GM19328 (cell line): ENCODE measurements around the gene OMG.
"Not testable (repeated sequence)": the region's sequence is repeated elsewhere in the genome, so short reads cannot be mapped to it uniquely, and the experiment has no call there.

Source experiments
- ATAC-seq: cut with Tn5 transposase; IDR thresholded peaks from one replicate; pipeline ENCODE4 v1.9.1; 2021; ENCODE audit warnings: mild to moderate bottlenecking, moderate library complexity; ENCODE audit not compliant: unreplicated experiment

OMG gene

DNA sequence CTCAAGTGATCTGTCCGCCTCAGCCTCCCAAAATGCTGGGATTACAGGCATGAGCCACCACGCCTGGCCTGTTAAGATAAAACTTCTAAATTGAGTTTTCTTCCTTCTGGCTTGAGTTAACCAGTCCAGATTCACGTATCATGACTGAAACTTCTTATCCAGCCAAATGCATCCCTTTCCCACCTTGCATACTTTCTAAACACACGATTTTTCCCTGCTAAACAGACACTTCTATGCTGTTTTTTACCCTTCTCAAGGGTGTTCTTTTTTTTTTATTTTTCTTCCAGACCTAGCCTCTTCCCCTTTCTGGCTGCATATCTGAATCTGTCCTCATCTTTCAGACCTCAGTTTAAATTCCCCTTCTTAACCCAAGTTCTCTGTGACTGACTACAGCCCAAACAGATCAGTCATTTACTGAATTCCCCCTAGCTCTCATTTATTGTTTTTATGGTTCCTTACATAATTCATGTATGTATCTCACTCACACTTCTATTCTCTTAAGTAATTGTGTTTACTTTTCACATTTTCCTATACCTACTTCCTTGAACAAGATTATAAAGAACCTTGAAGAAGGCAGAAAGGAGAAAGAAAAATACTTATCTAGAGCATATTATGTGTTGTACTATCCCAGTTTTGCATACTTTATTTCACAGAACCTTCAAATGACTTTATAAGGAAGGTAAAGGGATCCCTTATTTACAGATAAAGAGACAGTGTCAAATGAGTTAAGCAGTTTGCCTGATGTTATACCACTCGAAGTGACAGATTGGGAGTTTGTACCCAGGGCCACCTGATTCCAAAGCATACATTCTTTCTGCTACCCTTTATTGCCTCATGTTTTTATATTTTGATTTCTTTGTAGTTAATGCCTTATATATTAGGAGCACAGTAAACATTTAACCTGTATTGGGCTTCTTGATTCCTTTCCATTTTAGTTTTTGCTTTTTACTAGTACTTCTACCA is 11.6 kb upstream of the OMG start:
- ATAC-seq, result no peak

DNA sequence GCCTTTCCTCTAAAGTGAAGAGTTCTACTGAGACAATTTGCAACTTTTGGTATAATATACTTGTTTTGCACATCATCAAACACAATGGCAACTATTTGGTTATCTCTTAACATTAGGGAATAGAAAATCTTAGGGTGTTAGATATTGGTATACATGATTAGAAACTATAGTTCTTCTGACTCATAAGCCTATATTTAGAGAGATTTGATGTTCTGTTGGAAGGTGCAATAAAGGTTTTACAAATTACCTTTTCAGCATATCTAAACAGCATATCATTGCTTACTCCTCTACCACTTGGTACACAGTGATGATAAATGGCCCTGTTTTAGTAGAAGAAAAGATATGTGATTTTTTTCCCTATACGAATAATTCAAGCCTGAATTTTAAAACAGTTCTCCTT is 10.6 kb upstream of the OMG start:
- ATAC-seq, result no peak

DNA sequence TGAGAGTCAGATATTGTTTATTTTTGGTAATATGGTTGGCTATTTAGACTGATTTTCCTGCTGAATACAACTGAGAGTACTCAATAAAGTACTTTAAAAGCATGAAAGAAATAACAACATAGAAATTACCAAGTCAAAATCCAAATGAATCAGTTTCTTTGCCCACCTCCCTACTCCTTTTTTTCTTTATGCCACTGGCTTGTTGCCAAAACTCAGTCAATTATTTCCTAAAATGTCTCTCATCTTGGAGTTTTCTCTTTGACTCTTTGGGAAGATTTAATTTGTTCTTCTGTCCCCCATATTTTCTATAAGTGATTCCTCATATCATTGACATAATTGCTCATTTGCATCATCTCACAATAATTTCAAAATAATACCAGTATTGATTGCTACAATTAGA is 2.6 kb upstream of the OMG start:
- no peak for ATAC-seq

DNA sequence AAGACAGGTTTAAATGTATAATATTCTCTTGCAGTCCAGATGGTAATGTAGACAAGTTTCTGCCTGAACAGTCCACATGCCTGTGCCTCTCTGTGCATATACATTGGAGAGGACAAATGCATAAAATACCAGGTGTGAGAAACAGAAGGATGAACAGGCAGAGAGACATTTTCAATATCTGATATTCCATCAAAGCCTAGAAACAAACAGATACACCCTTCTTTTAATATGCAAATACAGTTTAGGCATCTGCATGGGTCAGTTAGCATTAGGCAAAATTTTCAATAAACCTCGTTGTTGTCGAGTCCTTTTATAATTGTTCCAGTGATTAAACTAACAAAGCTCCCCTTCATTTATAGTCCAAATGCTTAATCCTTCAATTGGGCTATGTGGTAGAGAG is 897 bp downstream of the OMG start:
- no peak for ATAC-seq

DNA sequence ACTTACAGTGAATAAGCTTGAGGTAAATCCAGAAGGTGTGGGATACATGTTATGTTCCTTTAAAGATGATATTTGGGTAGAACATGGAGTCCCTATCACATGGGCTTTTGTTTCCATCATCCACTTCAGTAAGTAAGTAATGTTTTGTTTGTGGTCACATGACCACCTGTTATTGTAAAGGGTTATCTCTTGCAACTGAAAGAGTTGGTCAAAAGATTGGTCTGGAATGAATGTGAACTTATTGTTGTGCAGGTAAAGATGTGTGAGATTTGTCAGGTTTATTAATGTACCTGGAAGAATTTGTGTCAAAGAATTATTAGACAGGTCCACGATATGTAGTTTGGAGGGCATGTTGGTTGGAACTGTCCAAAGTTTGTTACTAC is 1.6 kb downstream of the OMG start:
- ATAC-seq, result no peak

DNA sequence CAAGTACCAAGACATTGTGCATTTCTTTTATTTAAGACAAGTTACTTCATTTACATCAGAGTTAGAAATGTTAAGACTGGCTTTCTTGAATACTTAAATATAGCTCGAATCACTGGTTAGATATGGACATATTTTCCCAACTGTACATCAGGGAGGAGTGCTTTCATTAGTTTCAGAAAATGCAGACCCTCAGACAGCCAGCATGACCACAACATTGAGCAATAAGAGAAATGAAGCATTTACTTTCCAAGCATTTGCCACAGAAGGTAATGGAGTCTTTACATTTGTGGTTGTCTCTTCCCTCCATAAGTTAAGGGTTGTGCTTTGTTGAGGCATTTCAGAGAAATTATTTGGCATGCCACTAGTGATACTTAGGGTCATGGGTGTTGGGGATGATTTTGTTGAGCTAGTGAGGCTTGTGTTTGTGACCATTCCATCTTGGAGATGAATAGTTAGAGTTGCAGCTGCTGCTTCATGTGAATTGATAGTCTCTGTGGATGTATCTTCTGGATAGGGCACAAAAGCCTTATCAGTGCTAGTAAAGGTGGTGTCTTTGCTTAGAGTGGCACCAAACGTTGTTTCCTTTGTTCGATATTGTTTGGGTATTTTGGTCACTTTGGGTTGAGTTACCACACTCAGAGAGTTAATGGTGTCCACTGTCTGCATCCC is 2.1 kb downstream of the OMG start:
- no peak for ATAC-seq

DNA sequence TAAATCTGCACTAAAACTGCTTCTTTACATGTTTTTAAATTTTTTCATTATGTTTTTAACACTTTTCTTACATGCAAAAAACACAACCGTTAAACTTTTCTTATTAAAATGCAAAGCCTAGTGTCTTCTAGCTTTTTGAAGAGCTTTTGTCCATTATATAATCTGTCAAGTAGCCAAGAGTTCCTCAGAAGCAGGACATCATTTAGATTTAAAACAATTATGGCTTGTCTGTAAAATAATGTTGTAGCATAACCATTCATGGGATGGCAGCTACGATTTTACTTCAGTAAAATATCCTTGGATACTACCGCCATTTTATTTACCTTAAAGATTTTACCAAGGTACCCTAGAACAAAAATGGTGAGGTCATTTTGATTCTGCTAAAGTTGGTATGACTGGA is 2.8 kb downstream of the OMG start:
- no peak for ATAC-seq

DNA sequence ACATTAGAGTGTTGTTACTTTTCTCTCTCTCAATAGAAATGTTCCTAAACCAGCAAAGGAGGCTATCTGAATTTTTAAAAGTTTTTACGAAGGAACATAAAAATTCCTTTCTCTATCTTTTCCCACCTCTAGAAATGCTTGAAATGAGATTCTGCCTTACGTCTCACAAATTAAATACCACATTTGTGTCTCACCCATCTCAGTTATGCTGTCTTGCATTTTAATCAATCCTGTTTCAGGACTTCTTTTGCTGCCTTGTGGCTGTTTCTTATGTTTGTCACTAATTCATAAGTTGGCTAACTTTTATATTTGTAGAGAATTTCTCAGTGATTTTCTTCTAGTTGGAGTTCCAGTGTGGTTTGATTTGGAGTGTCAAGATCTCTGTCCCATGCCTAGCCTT is 3.5 kb downstream of the OMG start:
- no peak for ATAC-seq

DNA sequence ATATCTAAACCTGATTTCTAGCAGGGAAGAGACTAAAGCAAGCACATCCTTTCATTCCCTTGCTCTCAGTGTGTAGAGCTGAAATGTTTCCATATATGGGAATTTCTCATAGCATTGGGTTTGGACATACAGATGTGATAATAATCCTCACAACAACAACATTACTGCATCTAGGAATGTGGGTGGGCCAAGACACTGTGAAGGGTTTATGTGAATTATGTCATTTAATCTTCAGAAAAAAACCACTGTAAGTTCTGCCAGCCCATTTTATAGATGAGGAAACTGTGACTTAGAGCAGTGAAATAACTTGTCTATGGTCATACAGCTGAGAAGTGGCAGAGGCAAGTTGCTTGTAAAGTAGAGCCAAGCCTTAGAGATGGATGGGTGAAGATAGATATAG is 5.2 kb downstream of the OMG start:
- ATAC-seq, result no peak

DNA sequence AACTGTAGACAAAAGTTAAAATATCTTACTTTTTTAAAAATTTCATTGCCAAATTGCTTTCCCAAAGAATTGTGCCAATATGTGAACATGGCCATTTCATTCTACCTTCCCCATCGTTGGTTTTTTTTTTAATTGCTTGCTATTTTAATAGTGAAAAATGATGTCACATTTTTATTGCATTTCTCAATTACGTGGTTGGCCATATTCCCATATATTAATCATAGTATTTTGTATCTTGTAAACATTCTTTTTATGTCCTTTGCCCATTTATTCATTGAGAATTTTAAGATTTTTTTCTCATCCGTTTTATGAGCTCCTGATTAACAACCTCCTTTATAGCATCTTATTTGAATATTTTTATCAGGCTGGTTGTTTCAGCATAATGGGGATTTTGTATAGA is 7.2 kb downstream of the OMG start:
- ATAC-seq, result no peak

DNA sequence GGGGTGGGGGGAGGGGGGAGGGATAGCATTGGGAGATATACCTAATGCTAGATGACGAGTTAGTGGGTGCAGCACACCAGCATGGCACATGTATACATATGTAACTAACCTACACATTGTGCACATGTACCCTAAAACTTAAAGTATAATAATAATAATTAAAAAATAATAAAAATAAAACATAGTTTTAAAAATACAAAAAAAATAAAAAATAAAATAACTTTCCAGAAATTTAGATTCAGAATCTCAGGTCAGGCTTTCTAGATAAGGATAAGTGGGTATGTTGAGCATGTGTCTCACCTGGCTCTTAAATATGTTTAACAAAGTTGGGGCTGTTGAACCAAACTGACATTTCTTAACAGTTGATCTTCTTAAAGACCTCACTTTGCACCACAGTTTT is 9.1 kb downstream of the OMG start:
- ATAC-seq, result not testable (repeated sequence)

DNA sequence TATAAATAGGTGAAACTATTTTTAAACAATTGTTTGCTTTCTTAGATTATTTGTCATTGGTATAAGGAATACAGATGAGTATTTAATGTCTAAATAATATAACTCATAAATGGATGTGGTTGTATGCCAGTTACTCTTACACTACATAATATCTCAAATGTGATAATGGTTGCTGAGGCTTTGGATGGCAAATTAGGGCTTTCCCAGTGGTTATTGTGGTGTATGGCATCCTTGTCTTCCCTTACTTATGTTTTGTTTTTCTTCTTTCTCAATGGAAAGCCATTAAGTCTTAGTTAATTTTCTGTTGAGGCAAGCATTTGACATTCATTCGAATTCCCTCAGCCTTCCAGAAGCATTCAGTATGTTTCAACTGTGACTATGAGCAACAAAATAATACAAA is 10.5 kb downstream of the OMG start:
- no peak for ATAC-seq

DNA sequence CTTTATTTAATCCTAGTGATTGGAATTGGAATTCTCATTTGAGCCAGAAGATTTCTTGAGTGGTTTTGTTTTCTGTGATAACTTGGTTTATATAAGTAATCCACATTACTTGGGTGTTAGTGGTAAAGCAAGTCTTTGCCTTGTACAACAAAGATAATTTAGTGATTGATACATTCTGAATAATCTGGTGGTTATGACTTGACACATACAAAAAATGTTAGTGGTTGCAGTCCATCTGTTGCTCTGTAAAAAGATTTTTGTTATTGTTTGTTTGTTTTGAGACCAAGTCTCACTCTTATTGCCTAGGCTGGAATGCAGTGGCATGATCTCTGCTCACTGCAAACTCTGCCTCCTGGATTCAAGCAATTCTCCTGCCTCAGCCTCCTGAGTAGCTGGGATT is 13.2 kb downstream of the OMG start:
- no peak for ATAC-seq

DNA sequence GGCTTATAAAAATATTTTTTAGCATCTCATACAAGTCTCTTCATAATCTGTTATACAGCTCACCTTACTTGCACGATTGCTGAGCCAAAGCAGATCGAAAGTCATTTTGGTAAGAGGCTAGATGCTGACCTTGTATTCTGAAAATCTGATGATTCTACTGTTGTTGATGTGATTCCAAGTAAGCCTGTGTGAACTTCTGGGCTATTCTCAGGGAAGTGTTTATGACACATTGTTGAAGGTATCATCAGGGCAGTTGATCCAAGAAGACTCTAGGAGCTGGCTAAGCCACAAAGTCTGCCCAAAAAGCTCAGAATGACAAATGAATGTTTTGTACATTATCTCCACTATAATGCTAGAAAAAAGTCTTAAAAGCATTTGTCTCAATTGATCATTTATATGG is 16.0 kb downstream of the OMG start:
- no peak for ATAC-seq

DNA sequence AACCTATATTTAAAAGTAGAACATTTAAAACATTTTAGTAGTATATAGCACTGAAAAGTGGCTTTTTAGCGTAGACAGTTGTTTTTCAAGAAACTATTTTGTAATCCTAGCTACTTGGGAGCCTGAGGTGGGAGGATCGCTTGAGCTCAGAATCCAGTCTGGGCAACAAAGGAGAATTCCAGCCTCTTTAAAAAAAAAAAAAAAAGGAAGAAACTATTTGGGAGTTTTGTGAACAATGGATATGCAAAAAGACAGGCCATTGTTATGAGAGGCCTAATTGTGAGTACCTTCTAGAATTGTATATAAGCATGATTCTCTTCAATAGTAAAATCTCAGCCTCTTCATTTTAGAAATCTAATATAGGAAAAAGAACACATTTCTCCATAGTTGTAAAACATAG is 17.6 kb downstream of the OMG start:
- ATAC-seq, result no peak

DNA sequence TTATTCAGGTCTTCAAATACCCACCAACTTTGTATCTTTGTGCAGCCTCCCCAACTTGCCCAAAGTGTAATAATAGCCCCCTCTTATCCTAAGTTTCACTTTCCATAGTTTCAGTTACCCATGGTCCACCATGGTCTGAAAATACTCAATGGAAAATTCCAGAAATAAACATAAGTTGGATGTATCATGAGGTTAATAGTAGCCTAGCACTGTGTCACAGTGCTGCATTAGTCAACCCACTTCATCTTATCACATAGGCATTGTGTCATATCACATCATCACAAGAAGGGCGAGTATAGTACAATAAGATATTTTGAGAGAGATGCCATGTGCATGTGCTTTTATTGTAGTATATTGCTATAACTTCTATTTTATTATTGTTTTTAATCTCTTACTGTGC is 21.9 kb downstream of the OMG start:
- no peak for ATAC-seq

DNA sequence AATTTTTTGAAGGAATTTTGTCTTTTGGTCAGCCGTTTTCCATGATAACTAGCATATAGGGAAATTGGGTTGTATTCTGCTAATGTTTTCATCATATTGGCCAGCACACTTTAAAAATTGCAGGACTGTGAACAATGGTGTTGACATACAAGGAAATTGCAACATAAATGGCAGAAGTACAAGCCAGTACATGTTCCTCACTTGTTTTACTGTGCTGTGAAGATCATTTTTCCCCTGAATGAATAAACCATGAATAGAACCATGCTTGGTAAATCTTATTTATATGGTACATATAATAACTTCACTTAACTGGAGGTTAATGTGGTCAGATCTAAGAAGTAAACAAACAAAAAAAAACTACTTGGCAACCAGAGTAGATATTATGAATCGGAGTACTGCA is 22.8 kb downstream of the OMG start:
- no peak for ATAC-seq

DNA sequence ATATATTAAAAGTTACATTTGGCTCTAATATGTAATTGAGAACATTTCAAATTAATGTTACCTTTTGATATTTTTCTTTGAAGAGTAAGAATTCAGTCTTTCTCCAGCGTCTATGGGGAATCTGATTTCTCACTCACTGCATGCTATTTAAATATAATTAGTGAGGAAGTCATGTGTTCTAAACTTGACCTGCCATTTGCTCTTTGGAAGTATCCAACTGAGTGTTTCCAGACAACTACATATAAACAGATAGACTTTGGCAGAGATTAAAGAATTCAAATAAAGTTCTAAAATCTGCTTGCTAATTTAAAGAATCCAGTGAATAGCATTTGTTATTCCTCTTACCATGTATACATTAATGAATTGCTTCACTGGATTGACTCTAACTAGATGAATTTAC is 23.5 kb downstream of the OMG start:
- no peak for ATAC-seq

DNA sequence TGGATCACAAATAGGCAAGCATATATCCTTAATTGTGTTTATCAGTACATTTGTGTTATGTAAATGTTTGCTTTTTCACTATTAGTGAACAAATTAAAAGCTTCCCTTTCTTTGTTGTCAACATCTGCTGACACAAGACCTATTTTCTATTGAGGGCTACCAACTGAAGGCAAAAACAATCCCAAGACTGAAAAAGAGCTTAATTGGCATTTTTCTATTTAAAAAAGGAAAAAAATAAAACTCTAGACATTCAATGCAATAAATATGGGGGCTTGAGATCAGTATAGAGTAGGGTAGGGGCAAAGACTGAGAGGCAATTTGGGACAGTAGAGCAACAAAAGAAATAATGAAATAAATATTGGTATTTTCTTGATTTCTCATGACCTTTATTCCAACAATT is 24.2 kb downstream of the OMG start:
- no peak for ATAC-seq

DNA sequence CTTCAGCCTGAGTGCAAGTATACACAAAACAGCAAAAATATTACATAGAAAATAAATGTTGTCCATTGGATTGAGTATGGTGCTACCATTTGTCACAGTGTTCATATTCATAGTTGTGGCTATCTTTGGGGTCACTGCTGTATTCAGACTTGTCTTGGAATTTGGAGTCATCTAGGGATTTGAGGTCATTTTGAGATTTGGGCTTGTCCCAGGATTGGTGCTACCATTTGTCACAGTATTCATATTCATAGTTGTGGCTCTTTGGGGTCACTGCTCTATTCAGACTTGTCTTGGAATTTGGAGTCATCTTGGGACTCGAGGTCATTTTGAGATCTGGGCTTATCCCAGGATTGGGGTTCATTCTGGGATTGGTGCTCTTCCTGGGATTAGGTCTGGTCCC is 24.8 kb downstream of the OMG start:
- no peak for ATAC-seq

DNA sequence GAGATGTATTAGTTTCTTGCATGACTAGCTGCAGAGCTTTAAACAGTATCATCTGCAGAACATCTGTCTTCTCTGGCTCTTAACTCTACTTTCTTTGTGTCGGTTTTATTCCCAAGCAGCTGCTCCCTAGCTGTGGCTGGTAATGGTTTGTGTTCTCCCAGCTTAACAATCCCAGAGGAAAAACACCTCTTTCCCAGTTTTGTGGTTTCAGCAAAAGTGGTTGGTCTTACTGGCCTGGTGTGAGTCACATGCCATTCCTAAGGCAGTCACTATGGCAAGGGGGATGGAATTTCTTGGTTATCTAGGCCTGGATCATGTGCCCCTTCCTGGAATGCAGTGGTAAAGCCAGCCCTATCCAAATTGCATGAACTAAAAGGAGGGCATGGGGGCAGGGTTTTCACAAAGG is 27.5 kb downstream of the OMG start:
- ATAC-seq, result no peak

DNA sequence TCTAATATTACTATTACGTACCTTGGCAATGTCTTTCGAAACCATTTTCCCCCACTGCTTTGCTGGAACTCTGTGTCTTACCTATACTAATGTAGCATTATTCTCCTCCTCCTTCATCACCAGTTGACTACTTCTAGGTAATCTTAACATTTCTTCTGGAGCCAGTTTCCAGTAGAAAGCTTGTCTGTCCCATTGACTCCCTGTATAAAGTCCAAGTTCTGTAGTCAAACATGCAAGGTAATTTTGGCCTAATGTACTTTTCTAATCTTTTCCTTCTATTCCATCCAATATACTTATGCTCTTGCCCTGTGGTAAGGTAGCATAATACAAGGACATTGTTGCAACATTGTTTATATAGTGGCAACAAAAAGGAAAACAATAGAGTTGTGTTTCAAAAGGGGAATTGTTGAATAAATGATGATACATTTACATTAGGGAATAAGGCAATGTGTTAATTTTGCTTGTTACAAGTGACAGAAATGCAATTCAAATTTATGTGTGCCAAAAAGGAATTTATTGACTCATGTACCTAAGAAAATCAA is 27.9 kb downstream of the OMG start:
- ATAC-seq, result no peak
